ENCODE data around the gene ANKRD44.

ANKRD44 gene

GRCh38 chr2:197207598-197207997, 103.0 kb downstream of the ANKRD44 start:
- H3K4me3 ChIP-seq (ENCODE audit: low read depth, low read length), result no peak overlapping the region
- no peak for TF ChIP-seq CTCF (IDR thresholded peaks at IDR 0.05; ENCODE audit: low read depth, low read length)

GRCh38 chr2:197207106-197207505, 103.5 kb downstream of the ANKRD44 start:
- TF ChIP-seq CTCF (IDR thresholded peaks at IDR 0.05; ENCODE audit: low read depth, low read length), result no peak
- H3K4me3 ChIP-seq (ENCODE audit: low read depth, low read length), result no peak overlapping the region

GRCh38 chr2:197205585-197206215, 104.9 kb downstream of the ANKRD44 start:
- TF ChIP-seq CTCF (IDR thresholded peaks at IDR 0.05; ENCODE audit: low read depth, low read length), result no peak
- no peak overlapping the region for H3K4me3 ChIP-seq (ENCODE audit: low read depth, low read length)

- H3K4me3 ChIP-seq (ENCODE audit: low read depth, low read length), result no peak overlapping the region
- no peak for TF ChIP-seq CTCF (IDR thresholded peaks at IDR 0.05; ENCODE audit: low read depth, low read length)
These were observed 105.9 kb downstream of the ANKRD44 start for GRCh38 chr2:197204519-197205250.

DNA sequence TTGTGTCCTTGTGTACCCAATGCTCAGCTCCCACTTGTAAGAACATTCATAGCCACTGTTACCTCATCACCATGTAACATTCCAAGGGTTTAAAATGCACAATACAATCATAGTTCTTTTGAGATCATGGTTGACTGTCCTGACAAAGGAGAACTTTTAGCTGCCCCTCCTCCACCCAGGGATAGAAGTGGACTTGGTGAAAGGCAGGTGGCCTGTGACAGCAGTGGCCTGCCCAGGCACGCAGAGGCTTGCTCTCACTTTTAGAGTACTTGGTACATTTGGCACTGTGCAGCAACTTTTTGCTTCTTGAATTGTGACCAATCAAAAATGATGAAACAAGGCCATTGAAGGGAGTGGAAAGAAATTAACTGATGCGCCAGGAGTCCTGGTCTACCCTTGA, 108.7 kb downstream of the ANKRD44 start:
- TF ChIP-seq CTCF (IDR thresholded peaks at IDR 0.05; ENCODE audit: low read depth, low read length), result no peak
- H3K4me3 ChIP-seq (ENCODE audit: low read depth, low read length), result no peak overlapping the region

- H3K4me3 ChIP-seq (ENCODE audit: low read depth, low read length), result no peak overlapping the region
- no peak for TF ChIP-seq CTCF (IDR thresholded peaks at IDR 0.05; ENCODE audit: low read depth, low read length)
These were observed 109.9 kb downstream of the ANKRD44 start for GRCh38 chr2:197200762-197201058.

DNA sequence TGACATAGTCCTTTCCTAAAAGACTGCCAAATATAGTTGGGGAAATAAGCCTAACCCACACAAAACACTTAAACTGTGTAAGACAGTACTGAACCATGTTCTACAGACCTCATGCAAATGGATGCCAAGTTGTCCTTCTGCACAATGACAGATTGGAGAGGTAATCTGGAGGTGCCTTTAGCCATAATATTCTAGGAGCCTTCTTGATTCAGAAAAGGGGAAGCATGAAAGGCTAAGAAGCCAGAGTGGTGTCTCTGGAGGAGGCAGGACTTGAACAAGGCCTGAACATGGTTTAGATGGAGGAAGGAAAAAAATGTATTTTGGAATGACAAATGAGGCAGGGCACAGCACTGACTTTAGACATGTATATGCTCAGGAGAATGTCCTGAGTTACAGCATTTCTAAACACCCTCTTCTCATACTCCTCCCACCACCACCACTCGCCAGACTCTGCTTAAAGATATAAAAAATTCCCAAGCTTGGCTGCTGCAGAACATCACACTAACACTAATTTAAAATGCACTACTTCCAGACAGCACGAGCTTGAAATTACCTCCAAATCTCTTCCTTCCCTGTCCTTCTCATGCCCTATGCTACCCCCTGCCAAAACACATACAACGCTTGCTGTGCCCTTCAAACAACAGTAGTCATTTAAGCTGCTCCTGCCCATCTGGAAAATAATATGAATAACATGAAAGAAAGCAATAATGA, 110.4 kb downstream of the ANKRD44 start:
- no peak overlapping the region for H3K4me3 ChIP-seq (ENCODE audit: low read depth, low read length)
- no peak for TF ChIP-seq CTCF (IDR thresholded peaks at IDR 0.05; ENCODE audit: low read depth, low read length)
